Heart left ventricle (tissue), 16 donors: ENCODE results near the gene SLC38A5. TPM values are rescaled to one million over a fixed set of nuclear protein-coding genes. Genes with fewer than 3 reads are reported as not detected.

Experiments
- ATAC-seq, 4 donors: fragments of 200-7000 bp; cut with Tn5 transposase; one replicate each; pipeline ENCODE4 v1.9.1; 2020 to 2022; ENCODE audit warnings: moderate library complexity in 4 of 4, mild to moderate bottlenecking in 3 of 4, moderate number of reproducible peaks in 1 of 4
- DNase-seq, 5 donors: peaks; one replicate each; pipeline ENCODE4 v3.0.0-alpha.2; 2020
- H3K27ac ChIP-seq, 12 donors: fragments of 200-600 bp; sonication (generic) in 4 of 12; one replicate each; pipeline versions ENCODE4 v1.5.0 to v1.8.0; 2016 to 2022; ENCODE audit warnings: mild to moderate bottlenecking in 2 of 12
- H3K27me3 ChIP-seq, 9 donors: fragments of 200-600 bp; sonication (generic) in 2 of 9; one replicate each; pipeline versions ENCODE4 v1.5.1 to v1.8.0; 2016 to 2022; ENCODE audit warnings: mild to moderate bottlenecking in 3 of 9
- H3K36me3 ChIP-seq, 9 donors: fragments of 200-600 bp; sonication (generic) in 2 of 9; one replicate each; pipeline versions ENCODE4 v1.5.0 to v1.8.0; 2018 to 2022; ENCODE audit warnings: mild to moderate bottlenecking in 2 of 9
- H3K4me1 ChIP-seq, 12 donors: fragments of 200-600 bp; sonication (generic) in 4 of 12; one replicate each; pipeline versions ENCODE4 v1.5.0 to v1.8.0; 2016 to 2022; ENCODE audit warnings: mild to moderate bottlenecking in 3 of 12
- H3K4me3 ChIP-seq, 12 donors: fragments of 200-600 bp; sonication (generic) in 4 of 12; one replicate each; pipeline versions ENCODE4 v1.5.0 to v1.8.0; 2017 to 2022; ENCODE audit warnings: mild to moderate bottlenecking in 9 of 12, moderate library complexity in 4 of 12
- H3K9me3 ChIP-seq, 12 donors: fragments of 200-600 bp; sonication (generic) in 4 of 12; one replicate each; pipeline versions ENCODE4 v1.5.0 to v1.8.0; 2016 to 2022; ENCODE audit warnings: mild to moderate bottlenecking in 1 of 12
- CTCF ChIP-seq, 12 donors: fragments of 200-600 bp; sonication (generic) in 4 of 12; IDR thresholded peaks; one replicate each; pipeline versions ENCODE4 v1.5.0 to v1.8.0; 2018 to 2022; ENCODE audit warnings: antibody characterized with exemption in 12 of 12, mild to moderate bottlenecking in 5 of 12
- POLR2A ChIP-seq, 2 donors: fragments of 450-650 bp; IDR thresholded peaks; one replicate each; pipeline ENCODE4 v1.6.1; 2017; ENCODE audit warnings: antibody characterized with exemption in 2 of 2, mild to moderate bottlenecking in 2 of 2, moderate library complexity in 2 of 2
- WGBS, 4 donors: extraction: QIAGEN DNeasy Blood & Tissue Kit in 2 of 4; methylation state at CpG; one replicate each; pipeline versions ENCODE4 v1.1.5 to v1.1.7; 2013 to 2018; 5-methylcytosine and 5-hydroxymethylcytosine counted together
- intact Hi-C, 10 donors: fragments of 100-400 bp; cut with DNase I; formaldehyde crosslinking; loops; one replicate each; pipeline versions ENCODE4 v1.11.1 to v1.14.2; 2022
- polyA plus RNA-seq, 2 donors: library from polyadenylated mRNA; stranded (reverse); fragments of 200-250 nt; gene quantifications; one replicate each; pipeline ENCODE4 v1.2.3, GENCODE V29; 2013
- total RNA-seq, 9 donors: library from RNA; depleted of rRNA in 2 of 9; stranded (reverse); fragments of >200 nt in 2 of 9; fragmentation: NEBNext Ultra II Directional in 3 of 9; extraction: Animal tissue kit (Norgen Biotek cat#: 25700) in 3 of 9; gene quantifications; one replicate each; pipeline versions ENCODE4 v1.1.0 to v1.2.4, GENCODE V29; 2016 to 2023
- donor health status: ischemic (EF 13 %, LVEDD 7.1; RV severe dilation, severe dysfunction).
- donor health status: healthy with polysubstance abuse.
- donor health status: DM: no; HTN: yes; CAD: no.
- donor health status: DM: no; HTN: no; CAD: no.
- donor health status: ischemic (EF 25% LVEDD 6.9; RV normal size, moderate dysfunction).
- donor health status: ischemic (EF 25% LVEDD 5.7; RV mildly dilated, moderate dysfunction).
- donor health status: healthy.
- donor health status: DM: yes; HTN: yes; CAD: no.
- donor health status: ischemic (EF 35%, LVEDD 5.7; RV mildly dilated, moderate dysfunction).
- donor health status: nonischemic (EF 11% LVEDD 7.7; RV severe dilation, severe dysfunction).
- donor health status: DM: yes; HTN: yes; CAD: no.
- donor health status: PGD.
- donor health status: ischemic (EF 29% LVEDD 5.4; RV normal size, mild dysfunction).
- donor health status: nonischemic (EF 23%, LVEDD 6.1; RV moderate dilation, normal function).

SLC38A5 gene
- total and polyA plus RNA-seq, 11 donors = 0.52 to 22.3 (median 1.8) TPM

- peak within 1 kb of the TSS in 11 of 12 donors; percentile 50 to 86 (median 79) for H3K27ac ChIP-seq
- peak within 1 kb of the TSS; percentile 31 to 97 (median 76) for H3K4me3 ChIP-seq
- DNase-seq (peak; percentile 87 to 92 (median 89)), ATAC-seq (peak; percentile 85 to 97 (median 95))
- WGBS, 4 donors = 0 to 39% (median 13%) methylated on average over 21 to 65 of the region's 65 CpGs
- TF ChIP-seq POLR2A (IDR thresholded peaks at IDR 0.05) (peak in 1 of 2 donors; percentile 68), CTCF (IDR thresholded peaks at IDR 0.05) (no peak)
- intact Hi-C loops = loop anchor here in 2 of 10 donors (5.0 to 10.0 kb wide), 2 partner anchors 424 to 426 kb away; no protein-coding TSS in a partner anchor
- H3K4me1 ChIP-seq = peaks cover 0 to 10% (median 3%) of the 10 kb centered on the region in 12 donors
- H3K27me3 ChIP-seq = no peaks in the 10 kb centered on the region
- H3K36me3 ChIP-seq = peaks cover 0 to 4% (median 0%) of the 10 kb centered on the region in 9 donors
- H3K9me3 ChIP-seq = no peaks in the 10 kb centered on the region
These were observed 38.6 kb upstream of the SLC38A5 start, which contains the start of gene PORCN for GRCh38 chrX:48508400-48509244. Gene PORCN, plus strand, starts transcription at chrX:48508992. Its CDS starts 829 bp downstream, at chrX:48509821.

GRCh38 chrX:48507246-48507645, 37.2 kb upstream of the SLC38A5 start:
- ATAC-seq (no peak), DNase-seq (no peak)
- Histone ChIP-seq H3K4me1 (peaks cover 0 to 10% (median 3%) of the 10 kb centered on the region in 12 donors), H3K9me3 (no peaks in the 10 kb centered on the region), H3K27me3 (no peaks in the 10 kb centered on the region), H3K36me3 (peaks cover 0 to under 1% (median 0%) of the 10 kb centered on the region in 9 donors), H3K27ac (no peak overlapping the region), H3K4me3 (no peak overlapping the region)
- TF ChIP-seq CTCF (IDR thresholded peaks at IDR 0.05) (no peak), POLR2A (IDR thresholded peaks at IDR 0.05) (no peak)
- intact Hi-C loops = loop anchor here in 2 of 10 donors (5.0 to 10.0 kb wide), 2 partner anchors 422 to 425 kb away; no protein-coding TSS in a partner anchor
- 78 to 91% (median 81%) methylated on average over 5 of the region's 5 CpGs for WGBS, 4 donors

GRCh38 chrX:48505481-48505880, 35.4 kb upstream of the SLC38A5 start:
- H3K36me3 ChIP-seq = no peaks in the 10 kb centered on the region
- ATAC-seq (no peak), DNase-seq (no peak)
- no peaks in the 10 kb centered on the region for H3K9me3 ChIP-seq
- TF ChIP-seq POLR2A (IDR thresholded peaks at IDR 0.05) (no peak), CTCF (IDR thresholded peaks at IDR 0.05) (no peak)
- 67 to 80% (median 77%) methylated on average over 5 of the region's 5 CpGs for whole genome bisulfite sequencing, 4 donors
- H3K4me1 ChIP-seq = peaks cover 0 to 10% (median 3%) of the 10 kb centered on the region in 12 donors
- no peak overlapping the region for H3K4me3 ChIP-seq
- no peaks in the 10 kb centered on the region for H3K27me3 ChIP-seq
- H3K27ac ChIP-seq = no peak overlapping the region
- intact Hi-C loops = loop anchor here in 2 of 10 donors (5.0 to 10.0 kb wide), 2 partner anchors 421 to 423 kb away; no protein-coding TSS in a partner anchor

- Histone ChIP-seq H3K9me3 (no peaks in the 10 kb centered on the region), H3K4me3 (no peak overlapping the region), H3K36me3 (no peaks in the 10 kb centered on the region), H3K27me3 (no peaks in the 10 kb centered on the region), H3K27ac (no peak overlapping the region), H3K4me1 (peaks cover 0 to 4% (median 0%) of the 10 kb centered on the region in 12 donors)
- intact Hi-C loops = loop anchor here in 1 of 10 donors (10.0 kb wide), 1 partner anchor 419 kb away; no protein-coding TSS in a partner anchor
- 75 to 80% (median 77%) methylated on average over 7 of the region's 7 CpGs for WGBS, 4 donors
- no peak for TF ChIP-seq CTCF (IDR thresholded peaks at IDR 0.05)
- TF ChIP-seq POLR2A (IDR thresholded peaks at IDR 0.05) = no peak
- no peak for DNase-seq
- no peak for ATAC-seq
These were observed 34.2 kb upstream of the SLC38A5 start for GRCh38 chrX:48504261-48504660.
